ENCODE results near the gene NOL6. TPM values are rescaled to one million over a fixed set of nuclear protein-coding genes. Genes with fewer than 3 reads are reported as not detected.
A peak's percentile ranks its signal among the peaks of the same experiment; 100 is the strongest.

The NOL6 gene
- total and polyA plus RNA-seq, 2 experiments from 2014 or later, result 25.0 to 58.4 TPM

- Histone ChIP-seq H3K4me2 (no peak overlapping the region), H4K20me1 (replicated peaks; ENCODE audit: insufficient read depth) (no peaks in the 10 kb centered on the region), H3K36me3 (ENCODE audit: insufficient read depth) (no peaks in the 10 kb centered on the region), H2AFZ (peak overlapping the region; percentile 83; the same call in 1 of the 2 replicates), H3K27me3 (ENCODE audit: insufficient read depth) (no peaks in the 10 kb centered on the region), H3K9me2 (ENCODE audit: insufficient read depth) (no peaks in the 10 kb centered on the region), H3K4me1 (ENCODE audit: insufficient read depth) (no peaks in the 10 kb centered on the region), H3K27ac (ENCODE audit: low read depth) (no peak overlapping the region), H3K4me3 (no peak overlapping the region), H3K79me2 (replicated peaks; ENCODE audit: insufficient read depth) (no peaks in the 10 kb centered on the region), H3F3A (replicated peaks; ENCODE audit: low read depth) (no peaks in the 10 kb centered on the region)
- DNase-seq (ENCODE audit: low spot score) (no peak), ATAC-seq (no peak)
- Mint-ChIP-seq H3K36me3 (ENCODE audit: low read depth) (no peaks in the 10 kb centered on the region), H3K4me3 (no peak overlapping the region), H3K27ac (no peak overlapping the region), H3K4me1 (peaks cover 6% of the 10 kb centered on the region), H3K9me3 (no peaks in the 10 kb centered on the region; the same call in 2 of the 3 replicates), H3K27me3 (ENCODE audit: insufficient read depth, low read depth, poor library complexity) (peaks cover 9% of the 10 kb centered on the region)
- no peak for TF ChIP-seq EZH2phosphoT487 (IDR thresholded peaks at IDR 0.05; ENCODE audit: unreplicated experiment)
- TF ChIP-seq, protein P1, sequence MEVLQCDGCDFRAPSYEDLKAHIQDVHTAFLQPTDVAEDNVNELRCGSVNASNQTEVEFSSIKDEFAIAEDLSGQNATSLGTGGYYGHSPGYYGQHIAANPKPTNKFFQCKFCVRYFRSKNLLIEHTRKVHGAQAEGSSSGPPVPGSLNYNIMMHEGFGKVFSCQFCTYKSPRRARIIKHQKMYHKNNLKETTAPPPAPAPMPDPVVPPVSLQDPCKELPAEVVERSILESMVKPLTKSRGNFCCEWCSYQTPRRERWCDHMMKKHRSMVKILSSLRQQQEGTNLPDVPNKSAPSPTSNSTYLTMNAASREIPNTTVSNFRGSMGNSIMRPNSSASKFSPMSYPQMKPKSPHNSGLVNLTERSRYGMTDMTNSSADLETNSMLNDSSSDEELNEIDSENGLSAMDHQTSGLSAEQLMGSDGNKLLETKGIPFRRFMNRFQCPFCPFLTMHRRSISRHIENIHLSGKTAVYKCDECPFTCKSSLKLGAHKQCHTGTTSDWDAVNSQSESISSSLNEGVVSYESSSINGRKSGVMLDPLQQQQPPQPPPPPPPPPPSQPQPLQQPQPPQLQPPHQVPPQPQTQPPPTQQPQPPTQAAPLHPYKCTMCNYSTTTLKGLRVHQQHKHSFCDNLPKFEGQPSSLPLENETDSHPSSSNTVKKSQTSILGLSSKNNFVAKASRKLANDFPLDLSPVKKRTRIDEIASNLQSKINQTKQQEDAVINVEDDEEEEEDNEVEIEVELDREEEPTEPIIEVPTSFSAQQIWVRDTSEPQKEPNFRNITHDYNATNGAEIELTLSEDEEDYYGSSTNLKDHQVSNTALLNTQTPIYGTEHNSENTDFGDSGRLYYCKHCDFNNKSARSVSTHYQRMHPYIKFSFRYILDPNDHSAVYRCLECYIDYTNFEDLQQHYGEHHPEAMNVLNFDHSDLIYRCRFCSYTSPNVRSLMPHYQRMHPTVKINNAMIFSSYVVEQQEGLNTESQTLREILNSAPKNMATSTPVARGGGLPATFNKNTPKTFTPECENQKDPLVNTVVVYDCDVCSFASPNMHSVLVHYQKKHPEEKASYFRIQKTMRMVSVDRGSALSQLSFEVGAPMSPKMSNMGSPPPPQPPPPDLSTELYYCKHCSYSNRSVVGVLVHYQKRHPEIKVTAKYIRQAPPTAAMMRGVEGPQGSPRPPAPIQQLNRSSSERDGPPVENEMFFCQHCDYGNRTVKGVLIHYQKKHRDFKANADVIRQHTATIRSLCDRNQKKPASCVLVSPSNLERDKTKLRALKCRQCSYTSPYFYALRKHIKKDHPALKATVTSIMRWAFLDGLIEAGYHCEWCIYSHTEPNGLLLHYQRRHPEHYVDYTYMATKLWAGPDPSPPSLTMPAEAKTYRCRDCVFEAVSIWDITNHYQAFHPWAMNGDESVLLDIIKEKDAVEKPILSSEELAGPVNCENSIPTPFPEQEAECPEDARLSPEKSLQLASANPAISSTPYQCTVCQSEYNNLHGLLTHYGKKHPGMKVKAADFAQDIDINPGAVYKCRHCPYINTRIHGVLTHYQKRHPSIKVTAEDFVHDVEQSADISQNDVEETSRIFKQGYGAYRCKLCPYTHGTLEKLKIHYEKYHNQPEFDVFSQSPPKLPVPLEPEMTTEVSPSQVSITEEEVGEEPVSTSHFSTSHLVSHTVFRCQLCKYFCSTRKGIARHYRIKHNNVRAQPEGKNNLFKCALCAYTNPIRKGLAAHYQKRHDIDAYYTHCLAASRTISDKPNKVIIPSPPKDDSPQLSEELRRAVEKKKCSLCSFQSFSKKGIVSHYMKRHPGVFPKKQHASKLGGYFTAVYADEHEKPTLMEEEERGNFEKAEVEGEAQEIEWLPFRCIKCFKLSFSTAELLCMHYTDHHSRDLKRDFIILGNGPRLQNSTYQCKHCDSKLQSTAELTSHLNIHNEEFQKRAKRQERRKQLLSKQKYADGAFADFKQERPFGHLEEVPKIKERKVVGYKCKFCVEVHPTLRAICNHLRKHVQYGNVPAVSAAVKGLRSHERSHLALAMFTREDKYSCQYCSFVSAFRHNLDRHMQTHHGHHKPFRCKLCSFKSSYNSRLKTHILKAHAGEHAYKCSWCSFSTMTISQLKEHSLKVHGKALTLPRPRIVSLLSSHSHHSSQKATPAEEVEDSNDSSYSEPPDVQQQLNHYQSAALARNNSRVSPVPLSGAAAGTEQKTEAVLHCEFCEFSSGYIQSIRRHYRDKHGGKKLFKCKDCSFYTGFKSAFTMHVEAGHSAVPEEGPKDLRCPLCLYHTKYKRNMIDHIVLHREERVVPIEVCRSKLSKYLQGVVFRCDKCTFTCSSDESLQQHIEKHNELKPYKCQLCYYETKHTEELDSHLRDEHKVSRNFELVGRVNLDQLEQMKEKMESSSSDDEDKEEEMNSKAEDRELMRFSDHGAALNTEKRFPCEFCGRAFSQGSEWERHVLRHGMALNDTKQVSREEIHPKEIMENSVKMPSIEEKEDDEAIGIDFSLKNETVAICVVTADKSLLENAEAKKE (CRISPR knock-in tag; IDR thresholded peaks at IDR 0.05), result no peak
- TF ChIP-seq JUNB (IDR thresholded peaks at IDR 0.05; ENCODE audit: unreplicated experiment), result no peak
- TF ChIP-seq EZH2 (IDR thresholded peaks at IDR 0.05; ENCODE audit: low read depth, unreplicated experiment), result no peak
- no peak for TF ChIP-seq POLR2AphosphoS5 (IDR thresholded peaks at IDR 0.05; ENCODE audit: low read depth)
- TF ChIP-seq, protein P2, sequence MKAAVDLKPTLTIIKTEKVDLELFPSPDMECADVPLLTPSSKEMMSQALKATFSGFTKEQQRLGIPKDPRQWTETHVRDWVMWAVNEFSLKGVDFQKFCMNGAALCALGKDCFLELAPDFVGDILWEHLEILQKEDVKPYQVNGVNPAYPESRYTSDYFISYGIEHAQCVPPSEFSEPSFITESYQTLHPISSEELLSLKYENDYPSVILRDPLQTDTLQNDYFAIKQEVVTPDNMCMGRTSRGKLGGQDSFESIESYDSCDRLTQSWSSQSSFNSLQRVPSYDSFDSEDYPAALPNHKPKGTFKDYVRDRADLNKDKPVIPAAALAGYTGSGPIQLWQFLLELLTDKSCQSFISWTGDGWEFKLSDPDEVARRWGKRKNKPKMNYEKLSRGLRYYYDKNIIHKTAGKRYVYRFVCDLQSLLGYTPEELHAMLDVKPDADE (IDR thresholded peaks at IDR 0.05), result no peak
- TF ChIP-seq ZNF331 (CRISPR knock-in tag; IDR thresholded peaks at IDR 0.05; ENCODE audit: low read depth), result no peak
Observed at GRCh38 chr9:33414889-33415500, 58.7 kb downstream of the NOL6 start.

All from GM23338 (cell line).